K562 (cell line): ENCODE results near the gene BCAS3. TPM values are rescaled to one million over a fixed set of nuclear protein-coding genes. Genes with fewer than 3 reads are reported as not detected.

ENCODE experiments used
- BCLAF1 ChIP-seq, 2 experiments: fragments of 450-650 bp in 1 of 2; IDR thresholded peaks; 2 replicates each; pipeline ENCODE4 v1.6.1; 2011 to 2017; ENCODE audit warnings: low read depth in 2 of 2, antibody characterized with exemption in 1 of 2, borderline replicate concordance in 1 of 2, low read length in 1 of 2, mild to moderate bottlenecking in 1 of 2, mixed read lengths in 1 of 2; ENCODE audit not compliant: control insufficient read depth in 1 of 2
- DEAF1 ChIP-seq: fragments of 450-650 bp; formaldehyde crosslinking; IDR thresholded peaks from 2 replicates; pipeline ENCODE4 v1.4.0; 2020; ENCODE audit warnings: mild to moderate bottlenecking, moderate library complexity
- E2F1 ChIP-seq: sonication (generic); formaldehyde crosslinking; IDR thresholded peaks from 2 replicates; pipeline ENCODE4 v1.8.1; 2023; ENCODE audit warnings: mild to moderate bottlenecking, missing genetic modification reagents, moderate library complexity
- GTF2F1 ChIP-seq: IDR thresholded peaks from 2 replicates; pipeline ENCODE4 v1.6.1; 2011; ENCODE audit warnings: low read depth, low read length, improper control_type of control experiment
- MGA ChIP-seq: fragments of 450-650 bp; IDR thresholded peaks from 2 replicates; pipeline ENCODE4 v1.6.1; 2016; ENCODE audit warnings: mild to moderate bottlenecking, moderate library complexity
- POLR2AphosphoS5 ChIP-seq: IDR thresholded peaks from 2 replicates; pipeline ENCODE4 v1.6.1; 2011; ENCODE audit warnings: mild to moderate bottlenecking, low read depth, low read length, moderate library complexity; ENCODE audit not compliant: control insufficient read depth, insufficient read depth
- ZNF12 ChIP-seq: sonication (generic); formaldehyde crosslinking; IDR thresholded peaks from 2 replicates; pipeline ENCODE4 v1.4.0; 2020; ENCODE audit warnings: mild to moderate bottlenecking, missing genetic modification reagents
- ZNF384 ChIP-seq: IDR thresholded peaks from 2 replicates; pipeline ENCODE4 v1.6.1; 2012; ENCODE audit warnings: low read depth, low read length, improper control_type of control experiment
- polyA plus RNA-seq, 8 experiments: library from polyadenylated mRNA; depleted of rRNA in 4 of 8; stranded (reverse) in 5 of 8; unstranded in 3 of 8; fragments of >200 nt; fragmentation: Nextera tagmentation in 2 of 8; fragmentation: Illumina TruSeq in 1 of 8; extraction: Ambion mirVana in 2 of 8; extraction: Trizol in 1 of 8; gene quantifications; 2 replicates each; pipeline versions ENCODE4 v1.2.1 to v1.2.3, GENCODE V29; 2011 to 2014; ENCODE audit warnings: inconsistent platforms in 1 of 8, missing spikeins in 1 of 8
- total RNA-seq, 7 experiments: library from RNA; depleted of rRNA in 6 of 7; stranded (reverse); fragments of >200 nt in 6 of 7; fragmentation: Illumina TruSeq in 2 of 7; extraction: Trizol in 2 of 7; gene quantifications; 2 replicates each; pipeline versions ENCODE4 v1.2.1 to v1.2.3, GENCODE V29; 2011 to 2021; ENCODE audit warnings: low replicate concordance in 1 of 7

Gene BCAS3
- total and polyA plus RNA-seq, 9 of the 15 experiments (the other 6 are each of a cell fraction or from before 2014, with no cell fraction given) = 1.9 to 5.5 (median 3.5) TPM

GRCh38 chr17:61160204-61160603 is 482.6 kb downstream of the BCAS3 start (continued):
- TF ChIP-seq MGA (no peak), BCLAF1 (IDR thresholded peaks at IDR 0.05; ENCODE audit: borderline replicate concordance in 1 of 2, control insufficient read depth in 1 of 2, low read depth in 2 of 2, low read length in 1 of 2) (no peak), ZNF12 (CRISPR knock-in tag) (no peak), DEAF1 (CRISPR knock-in tag) (no peak), E2F1 (CRISPR knock-in tag) (no peak), POLR2AphosphoS5 (no peak), GTF2F1 (no peak), ZNF384 (no peak)
